Non-pigmented ciliary epithelial cell (primary cell): Measurements from ENCODE around the gene RHEB.

Experiments used
- DNase-seq: peaks from one replicate; pipeline ENCODE4 v3.0.0-alpha.2; 2010; ENCODE audit warnings: low read depth

The RHEB gene

DNA sequence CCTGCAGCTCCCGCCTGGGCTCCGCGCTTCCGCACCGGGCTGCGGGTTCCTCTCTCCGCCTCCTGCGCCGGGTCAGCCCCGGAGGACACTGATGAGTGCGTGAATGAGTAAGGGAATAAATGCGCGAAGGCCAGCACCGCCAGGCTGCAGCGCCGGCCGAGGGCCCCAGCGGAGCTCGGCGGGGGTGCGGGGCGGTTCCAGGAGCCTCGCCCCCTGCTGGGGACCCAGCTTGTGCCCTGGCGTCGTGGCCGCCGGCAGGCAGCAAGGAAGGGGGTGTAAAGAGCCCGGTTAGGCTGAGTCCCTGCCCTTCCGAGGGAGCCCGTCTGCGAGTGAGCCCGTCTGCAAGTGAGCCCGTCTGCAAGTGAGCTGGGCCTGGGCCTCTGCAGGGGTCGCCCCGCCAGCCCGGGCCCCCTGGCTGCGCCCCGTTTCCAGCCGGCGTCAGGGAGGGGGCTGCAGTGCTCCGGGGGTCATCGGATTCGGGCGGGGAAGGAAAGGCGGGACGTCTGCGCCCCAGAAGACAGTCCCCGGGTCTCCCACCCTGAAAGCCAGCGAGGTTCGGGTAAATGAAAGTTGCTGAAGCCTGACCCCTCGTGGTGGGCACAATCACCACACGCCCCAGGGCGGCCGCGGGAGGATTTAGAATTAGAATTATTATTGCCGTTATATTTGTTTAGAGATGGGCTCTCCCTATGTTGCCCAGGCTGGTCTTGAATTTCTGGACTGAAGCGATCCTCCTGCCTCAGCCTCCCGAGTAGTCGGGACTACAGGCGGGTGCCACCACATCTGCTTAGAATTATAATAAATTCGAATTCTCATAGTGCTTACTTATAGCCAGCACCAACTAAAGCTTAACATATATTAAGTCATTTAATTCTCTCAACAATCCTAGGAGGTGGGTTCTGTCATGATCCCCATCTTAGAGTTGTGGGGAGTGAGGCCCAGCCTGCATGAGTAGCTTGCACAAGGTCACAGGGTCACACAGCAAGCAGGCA lies 71.1 kb downstream of the RHEB start:
- DNase-seq, result no peak

DNA sequence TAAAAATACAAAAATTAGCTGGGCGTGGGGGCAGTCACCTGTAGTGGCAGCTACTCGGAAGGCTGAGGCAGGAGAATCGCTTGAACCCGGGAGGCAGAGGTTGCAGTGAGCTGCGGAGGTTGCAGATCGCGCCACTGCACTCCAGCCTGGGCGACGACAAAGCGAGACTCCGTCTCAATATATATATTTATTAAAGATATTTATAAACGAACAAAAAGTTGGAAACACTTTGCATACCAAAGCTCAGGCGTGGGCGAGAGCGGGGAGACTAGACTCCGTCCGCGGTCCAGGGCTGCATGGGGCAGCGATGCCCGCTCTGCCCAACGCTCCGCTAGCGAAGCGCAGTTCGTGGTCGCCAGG lies 71.8 kb downstream of the RHEB start:
- DNase-seq, result no peak

DNA sequence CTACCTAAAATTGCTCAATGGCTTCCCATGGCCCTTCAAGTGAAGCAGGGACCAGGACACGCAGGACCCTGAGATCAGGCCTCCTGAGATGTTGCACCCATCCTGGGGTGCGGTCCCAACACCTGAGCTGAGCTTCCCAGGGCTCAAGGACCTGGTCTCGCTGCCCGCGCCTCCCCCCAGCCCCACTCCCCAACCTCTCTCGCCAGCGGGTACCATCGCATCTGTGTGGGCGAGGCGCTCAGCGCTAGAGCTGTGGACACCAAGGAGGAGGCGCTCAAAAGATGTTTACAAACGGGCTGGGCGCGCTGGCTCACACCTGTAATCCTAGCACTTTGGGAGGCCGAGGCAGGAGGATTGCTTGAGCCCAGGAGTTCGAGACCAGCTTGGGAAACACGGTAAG lies 72.4 kb downstream of the RHEB start:
- no peak for DNase-seq

DNA sequence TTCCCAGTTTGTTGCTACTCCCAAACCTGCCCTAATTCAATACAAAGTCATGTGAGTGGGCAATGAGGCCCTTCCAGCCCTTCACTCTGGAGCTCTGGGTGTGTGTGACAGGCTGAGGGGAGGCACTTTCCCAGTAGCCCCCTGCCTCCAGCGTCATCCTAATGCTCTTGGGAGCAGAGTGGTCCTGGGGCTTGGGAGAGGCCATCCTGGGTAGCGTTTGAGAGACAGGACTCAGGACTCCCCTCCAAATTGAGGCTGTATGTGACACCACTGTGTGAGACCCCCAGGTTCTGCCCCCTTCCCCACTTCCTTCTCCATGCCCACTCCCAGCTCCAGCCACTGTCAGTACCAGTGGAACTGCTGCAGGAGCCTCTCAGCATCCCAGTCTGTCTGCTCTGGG lies 73.3 kb downstream of the RHEB start:
- no peak for DNase-seq

DNA sequence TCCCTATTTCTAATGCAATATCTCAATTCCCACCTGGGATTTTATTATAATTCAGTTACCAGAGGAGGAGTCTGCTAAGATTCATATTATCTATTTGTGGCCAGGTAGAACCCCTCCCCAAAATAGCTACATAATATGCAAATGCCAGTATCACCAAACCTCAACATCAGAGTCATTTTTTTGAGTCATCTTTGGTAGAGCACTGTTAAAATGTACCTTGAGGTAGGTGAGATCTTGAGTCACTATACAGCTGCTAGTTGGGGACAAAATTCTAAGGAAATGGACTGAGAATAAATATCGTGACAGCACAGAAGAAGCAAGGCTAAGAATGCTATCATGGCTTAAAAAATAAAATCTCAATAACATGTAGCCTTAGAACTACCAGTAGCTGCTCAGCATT lies 75.1 kb downstream of the RHEB start:
- DNase-seq, result no peak

DNA sequence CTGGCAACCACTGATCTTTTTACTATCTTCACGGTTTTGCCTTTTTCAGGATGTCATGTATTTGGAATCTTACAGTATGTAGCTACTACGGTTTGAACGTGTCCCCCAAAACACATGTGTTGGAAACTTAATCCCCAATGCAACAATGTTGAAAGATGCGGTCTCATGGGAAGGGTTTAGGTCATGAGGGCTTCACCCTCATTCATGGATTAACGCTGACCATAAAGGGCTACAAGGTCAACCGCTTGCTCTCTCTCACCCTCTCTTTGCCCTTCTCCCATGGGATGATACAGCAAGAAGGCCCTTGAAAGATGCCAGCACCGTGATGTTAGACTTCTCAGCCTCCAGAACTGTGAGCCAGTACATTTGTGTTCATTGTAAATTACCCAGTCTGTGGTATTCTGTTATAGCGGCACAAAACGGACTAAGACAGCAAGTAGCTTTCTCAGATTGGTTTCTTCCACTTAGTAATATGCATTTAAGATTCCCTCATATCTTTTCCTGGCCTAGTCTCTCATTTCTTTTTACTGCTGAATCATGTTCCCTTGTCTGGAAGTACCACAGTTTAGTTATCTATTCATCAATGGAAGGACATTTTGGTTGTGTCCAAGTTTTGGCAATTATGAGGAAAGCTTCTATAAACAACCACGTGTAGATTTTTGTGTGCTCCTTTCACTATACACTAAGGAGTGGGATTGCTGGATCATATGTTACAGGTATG lies 76.8 kb downstream of the RHEB start:
- no peak for DNase-seq

DNA sequence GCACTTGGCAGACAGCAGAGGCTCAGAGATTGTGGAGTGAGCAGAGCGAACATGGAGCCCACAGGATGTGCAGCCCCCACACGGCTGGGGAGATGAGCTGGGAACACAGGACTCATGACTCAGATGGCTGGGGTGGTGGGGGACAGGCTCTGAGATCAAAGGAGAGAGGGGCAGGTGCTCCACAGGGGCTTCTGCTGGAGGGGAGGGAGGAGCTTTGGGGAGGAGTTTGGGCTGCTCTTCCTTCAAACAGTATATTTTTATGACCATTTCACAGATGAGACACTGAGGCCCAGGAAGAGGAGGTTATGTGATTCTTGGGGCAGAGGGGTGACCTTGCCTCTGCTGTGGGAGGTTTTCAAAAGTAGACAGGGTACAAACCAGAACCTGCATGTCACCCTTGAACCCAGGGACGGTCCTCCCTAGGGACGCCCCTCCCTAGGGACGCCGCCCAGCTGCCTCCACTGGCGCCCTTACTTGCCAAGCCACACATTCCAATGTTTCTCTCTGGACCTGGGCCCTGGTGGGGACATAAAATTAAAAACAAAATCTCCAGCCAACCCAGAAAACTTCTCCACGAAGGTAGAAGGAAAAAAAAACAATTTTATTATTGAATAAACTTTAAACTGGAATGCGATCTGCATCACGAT lies 78.8 kb downstream of the RHEB start:
- DNase-seq, result no peak

DNA sequence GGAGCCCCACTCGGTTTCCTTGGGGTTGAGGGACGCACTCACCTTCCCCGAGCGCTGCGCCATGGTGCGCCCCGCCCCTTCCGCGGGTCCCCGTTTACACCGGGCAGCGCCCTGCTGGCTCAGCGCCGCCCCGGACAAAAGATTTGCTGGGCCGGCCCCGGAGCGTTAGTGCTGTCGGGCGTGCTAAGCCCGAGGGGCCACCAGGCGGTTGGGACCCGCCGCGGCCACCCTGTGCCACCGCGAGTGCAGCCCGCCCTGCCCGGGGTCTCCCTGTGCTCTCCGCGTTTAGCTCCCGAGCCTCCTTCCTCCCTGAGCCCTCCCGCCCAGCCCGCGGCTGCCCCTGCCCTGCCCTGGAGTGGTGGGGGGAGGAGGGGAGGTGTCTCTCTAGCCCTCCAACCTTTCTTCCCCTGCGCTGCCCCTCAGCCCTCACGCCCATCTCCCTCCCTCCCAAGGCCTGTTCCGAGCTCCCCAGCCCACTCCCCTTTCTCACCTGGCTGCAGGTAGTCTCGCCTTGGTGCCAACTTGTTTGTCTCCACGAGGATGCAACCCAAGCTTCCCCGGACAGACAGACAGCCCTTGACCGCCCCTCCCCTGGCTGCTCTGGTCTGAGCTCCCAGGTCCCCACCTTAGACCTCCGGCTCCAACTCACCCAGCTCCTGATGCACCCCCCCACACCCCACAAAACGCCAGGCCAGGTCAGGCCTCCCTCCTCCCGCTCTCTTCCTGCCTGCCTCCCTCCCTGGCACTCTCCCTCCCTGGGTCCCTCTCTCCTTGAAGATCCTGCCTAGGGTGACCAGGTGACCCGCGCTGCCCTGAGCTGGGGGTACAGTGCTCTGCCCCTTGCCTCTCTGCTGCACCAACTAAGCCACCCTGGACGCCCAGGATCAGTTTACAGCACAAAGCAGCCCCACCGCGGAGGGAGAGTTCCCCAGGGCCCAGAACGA lies 79.6 kb downstream of the RHEB start, which contains the start of gene CRYGN:
CRYGN (minus strand) TSS at position 287 of the 944 bp plus-strand sequence; CDS start at position 63, 224 bp downstream.
- DNase-seq, result no peak

DNA sequence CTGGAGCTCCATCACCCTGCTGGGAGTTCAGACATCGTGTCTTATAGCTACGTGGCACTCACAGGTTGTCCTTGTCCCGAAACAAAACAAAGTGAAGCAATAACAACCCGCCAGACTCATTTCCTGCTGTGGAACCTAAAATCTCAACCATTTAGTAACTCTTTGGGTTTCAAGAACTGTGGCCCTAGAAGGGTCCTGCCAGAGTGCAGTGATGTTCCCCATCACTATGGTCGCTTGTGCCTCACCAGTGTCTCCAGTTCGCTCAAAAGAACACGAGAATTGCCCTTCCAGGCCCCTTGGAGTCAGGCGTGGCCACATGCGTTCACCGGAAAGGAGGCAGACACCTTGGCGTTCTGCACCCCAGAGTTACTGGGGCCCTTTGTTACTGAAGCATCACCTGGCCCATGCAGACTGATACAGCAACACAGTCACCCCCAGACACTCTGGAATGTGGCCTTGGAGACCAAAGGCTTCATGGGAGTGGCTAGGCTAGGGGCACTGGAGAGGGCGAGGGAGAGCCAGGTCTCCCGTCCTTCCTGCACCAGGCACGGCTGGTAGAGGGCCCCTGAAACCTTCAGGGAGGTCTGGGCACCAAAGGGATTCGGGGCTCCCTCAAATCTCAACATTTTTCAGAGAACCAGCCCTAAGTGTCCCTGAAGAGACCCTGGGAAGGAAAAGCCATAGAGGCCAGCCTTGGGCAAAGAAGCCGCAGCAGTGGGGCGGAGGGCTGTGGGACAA lies 80.7 kb downstream of the RHEB start:
- DNase-seq, result no peak

DNA sequence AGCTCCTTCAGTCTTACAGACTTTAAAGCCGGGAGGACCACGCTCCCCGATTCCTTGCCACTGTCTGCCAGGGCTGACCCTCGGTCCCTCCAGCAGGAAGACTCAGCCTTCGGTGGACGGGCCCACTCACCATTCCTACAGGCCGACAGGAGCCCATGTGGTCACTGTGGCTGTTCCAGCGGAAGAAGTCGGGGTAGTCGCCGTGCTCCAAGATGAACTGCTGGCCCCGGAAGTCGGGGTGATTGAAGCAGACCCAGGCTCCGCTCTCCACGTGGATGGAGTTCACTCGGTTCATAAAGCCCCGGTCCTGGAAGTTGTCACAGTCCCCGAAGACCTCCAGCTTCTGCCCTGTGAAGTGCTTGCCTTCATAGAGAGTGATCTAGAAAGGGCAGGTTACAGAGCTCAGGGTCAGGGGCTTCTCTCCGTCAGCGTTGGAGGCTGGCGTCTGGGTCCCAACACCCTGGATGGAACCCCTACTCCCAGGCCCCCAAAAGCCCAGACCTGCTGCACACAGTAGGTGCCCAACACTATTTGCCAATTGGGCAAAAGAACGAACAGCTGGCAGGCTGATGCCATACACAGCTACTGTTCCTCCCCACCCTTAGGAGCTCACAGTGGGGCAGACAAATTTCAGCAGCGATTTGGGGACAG lies 81.7 kb downstream of the RHEB start:
- DNase-seq, result no peak

DNA sequence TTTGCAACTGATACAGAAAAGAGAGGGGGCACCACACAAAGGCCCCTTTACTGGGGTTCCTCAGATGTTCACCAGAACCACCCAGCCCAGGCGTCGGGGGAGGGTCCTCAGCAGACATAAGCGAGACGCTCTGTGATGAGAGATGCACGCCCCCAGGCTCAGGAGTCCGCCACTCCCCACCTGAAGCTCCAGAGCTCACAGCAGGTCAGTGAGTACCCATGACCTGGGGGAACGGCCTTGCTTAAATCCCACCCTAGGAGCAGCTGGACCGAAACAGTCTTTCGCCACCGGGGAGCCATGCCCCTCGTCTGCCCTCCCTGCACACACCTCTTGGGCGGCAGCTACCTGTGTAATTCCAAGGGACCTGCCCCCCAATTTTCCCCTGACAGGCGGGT lies 82.5 kb downstream of the RHEB start:
- DNase-seq, result no peak

DNA sequence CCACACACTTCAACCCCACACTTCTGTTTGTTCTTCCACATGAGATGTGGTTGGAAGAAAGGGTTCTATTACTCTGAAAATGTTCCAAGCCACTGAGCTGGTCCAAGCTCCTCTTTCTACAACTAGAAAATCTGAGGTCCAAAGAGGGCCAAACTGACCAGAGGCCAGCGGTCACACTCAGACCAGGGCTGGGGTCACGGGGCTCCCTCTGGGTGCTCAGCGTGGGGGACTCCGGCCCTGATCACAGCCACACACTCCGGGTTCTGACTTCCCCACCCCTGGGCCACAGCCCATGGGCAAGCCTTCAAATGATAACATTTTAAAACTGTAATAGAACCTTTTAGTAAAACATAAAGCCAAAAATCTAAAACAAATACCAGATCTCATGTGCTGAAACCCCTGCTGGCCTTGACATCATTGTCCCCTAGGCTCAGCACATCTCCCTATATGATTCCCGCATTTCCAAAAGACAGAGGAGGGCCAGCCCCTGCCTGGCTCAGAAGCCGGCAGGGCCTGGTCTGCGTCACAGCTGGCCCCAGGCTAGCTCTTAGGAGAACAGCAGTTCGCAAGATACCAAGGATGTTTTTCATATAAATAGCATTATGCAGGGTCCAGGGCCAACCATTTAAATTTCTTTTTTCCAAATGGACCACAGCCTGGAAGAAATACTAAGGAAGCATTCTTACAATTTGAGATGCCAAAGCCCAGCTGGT lies 83.1 kb downstream of the RHEB start:
- DNase-seq, result no peak

DNA sequence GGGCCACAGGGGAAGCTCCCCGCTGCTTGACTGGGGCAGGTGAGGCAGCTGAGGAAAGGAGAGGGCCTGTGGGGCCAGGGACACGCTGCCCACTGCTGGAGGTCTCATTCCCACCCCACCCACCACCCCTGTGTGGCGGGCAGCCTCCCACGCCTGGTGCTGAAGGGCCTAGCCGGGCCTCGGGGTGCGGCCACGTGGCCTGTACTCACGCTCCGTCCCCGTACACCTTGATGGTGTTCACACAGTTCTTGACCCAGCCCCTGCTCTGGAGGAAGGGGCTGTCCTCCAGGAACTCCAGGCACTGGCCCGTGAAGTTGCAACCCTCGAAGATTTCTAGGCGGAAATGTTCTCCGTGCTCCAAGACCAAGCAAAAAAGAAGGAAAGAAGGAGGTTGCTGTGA lies 83.7 kb downstream of the RHEB start:
- DNase-seq, result no peak

DNA sequence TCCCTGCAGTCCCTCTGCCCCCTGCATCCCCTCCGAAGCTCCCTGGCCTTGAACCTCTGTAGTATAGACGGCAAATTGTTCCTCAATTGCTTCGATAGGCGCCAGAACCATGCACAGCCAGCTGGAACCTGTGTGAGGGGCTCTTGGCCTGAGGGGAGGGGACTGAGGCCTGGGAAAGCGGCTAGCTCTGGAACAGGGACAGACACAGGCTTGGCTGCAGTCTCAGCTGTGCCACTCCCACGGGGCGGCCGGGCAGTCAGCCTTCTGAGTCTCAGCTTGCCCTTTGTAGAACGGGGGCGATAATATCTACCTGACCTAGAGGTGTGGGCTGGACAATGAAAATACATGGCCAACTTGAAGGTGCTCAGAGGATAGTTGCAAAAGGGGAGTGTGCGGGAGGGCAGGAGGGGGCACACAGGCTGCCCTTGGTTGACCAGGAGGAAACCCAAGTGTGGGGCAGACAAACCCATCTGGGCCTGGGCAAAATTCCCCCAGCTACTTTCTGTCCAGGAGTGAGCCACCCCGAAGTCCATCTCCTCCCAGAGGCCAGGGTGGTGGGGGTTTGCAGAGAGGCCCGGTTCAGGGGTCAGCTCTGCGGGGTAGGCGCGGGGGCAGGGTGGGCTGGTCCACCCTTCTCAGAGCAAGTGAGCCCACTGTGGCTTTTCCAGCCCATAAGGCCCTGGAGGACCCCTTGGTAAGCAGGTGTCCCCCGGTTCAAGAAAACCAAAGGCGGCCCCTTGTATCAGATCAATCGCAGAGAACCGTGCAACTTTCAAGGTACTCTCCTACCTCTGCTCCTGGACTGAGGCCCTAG lies 84.4 kb downstream of the RHEB start:
- no peak for DNase-seq

DNA sequence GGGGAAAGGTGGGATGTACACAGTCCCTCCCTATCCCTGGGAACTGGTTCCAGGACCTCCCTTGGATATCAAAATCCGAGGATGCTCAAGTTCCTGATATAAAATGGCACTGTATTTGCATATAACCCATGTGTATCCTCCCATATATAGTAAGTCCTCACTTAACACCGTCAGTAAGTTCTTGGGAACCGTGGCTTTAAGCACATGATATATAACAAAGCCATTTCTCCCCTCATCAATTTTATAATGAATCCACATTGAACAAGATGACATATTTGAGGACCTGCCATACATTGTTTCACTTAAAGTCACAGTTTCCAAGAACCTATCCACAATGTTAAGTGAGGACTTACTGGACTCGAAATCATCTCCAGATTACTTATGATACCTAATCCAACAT lies 85.1 kb downstream of the RHEB start:
- DNase-seq, result no peak

DNA sequence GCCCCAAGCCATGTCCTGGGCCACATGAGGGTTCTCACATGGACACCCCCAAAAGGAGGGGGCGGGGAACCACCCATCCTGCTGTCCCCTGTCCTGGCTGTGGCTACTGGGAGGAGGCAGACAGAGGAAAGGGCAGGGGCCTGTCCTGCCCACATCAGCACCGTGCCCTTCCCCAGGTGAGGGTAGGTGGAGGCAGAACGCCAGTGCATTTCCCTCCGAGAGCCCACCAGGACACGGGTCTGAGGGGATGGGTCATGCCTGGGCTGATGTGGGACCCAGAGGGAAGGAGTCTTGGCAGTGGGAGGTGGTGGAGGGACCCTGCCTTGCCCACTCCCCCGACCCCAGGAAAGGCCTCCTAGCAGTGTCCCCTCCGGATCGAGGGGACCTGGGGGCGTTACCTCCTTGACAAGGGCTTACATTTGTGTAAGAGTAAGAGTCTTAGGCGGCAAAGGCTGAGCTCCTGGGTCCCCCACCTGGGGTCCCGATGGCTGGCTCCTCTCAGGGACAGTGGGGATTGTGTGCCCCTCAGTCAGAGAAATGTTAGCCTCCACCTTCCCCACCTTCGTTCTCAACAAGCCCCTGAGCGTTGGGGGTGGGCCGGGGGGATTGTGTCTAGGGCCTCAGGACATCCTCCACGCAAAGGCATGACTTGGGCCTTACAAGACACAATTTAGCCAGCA lies 85.8 kb downstream of the RHEB start:
- DNase-seq, result no peak

DNA sequence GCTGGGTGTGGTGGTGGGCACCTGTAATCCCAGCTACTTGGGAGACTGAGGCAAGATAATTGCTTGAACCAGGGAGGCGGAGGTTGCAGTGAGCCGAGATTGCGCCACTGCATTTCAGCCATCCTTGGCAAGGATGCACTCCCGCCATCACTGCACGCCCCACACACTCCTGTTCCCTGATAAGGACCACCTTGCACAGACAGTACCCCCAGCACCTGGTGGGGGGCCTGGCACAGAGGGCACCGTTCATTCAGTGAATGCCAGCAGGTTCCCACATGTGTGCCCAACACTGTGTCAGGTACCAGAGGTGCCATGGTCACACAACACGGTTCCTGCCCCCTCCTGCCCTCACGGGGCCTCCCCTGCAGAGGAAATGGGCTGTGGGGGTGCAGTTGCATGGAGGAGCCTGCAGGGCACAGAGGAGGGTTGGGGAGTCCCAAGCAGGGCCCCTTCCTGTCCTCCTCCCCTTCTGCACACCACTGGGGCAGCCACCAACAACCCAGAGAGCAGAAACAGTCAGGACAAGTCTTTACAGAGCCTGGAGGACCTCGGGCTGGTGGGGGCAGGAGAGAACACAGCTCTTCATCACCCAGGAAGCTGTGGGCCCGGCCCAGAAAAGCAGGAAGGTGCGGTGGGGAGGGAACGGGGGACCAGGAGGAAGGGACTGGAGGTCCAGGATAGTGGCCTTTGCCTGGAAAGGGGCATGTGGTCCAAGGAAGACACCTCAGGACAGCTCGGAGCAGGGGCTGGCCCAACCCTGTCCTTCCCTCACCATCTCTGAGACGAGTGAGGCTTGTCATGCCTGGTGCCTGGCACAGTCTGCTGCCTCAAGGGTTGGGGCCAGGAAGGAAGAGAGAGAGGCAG lies 86.8 kb downstream of the RHEB start:
- DNase-seq, result no peak
